HG03064 (cell line): Measurements from ENCODE around the gene UBE2E1.
"Not testable (repeated sequence)": the region's sequence is repeated elsewhere in the genome, so short reads cannot be mapped to it uniquely, and the experiment has no call there.

ENCODE experiments used
- ATAC-seq: cut with Tn5 transposase; IDR thresholded peaks from one replicate; pipeline ENCODE4 v1.9.1; 2021; ENCODE audit warnings: low read depth; ENCODE audit not compliant: unreplicated experiment

UBE2E1 gene

GRCh38 chr3:23840521-23840920 is 34.8 kb downstream of the UBE2E1 start:
- ATAC-seq = no peak

- no peak for ATAC-seq
These were observed 38.1 kb downstream of the UBE2E1 start for GRCh38 chr3:23843869-23844268.

- ATAC-seq = no peak
These were observed 39.8 kb downstream of the UBE2E1 start for GRCh38 chr3:23845326-23846216.

- not testable (repeated sequence) for ATAC-seq
These were observed 43.7 kb downstream of the UBE2E1 start for GRCh38 chr3:23849462-23849861.

- no peak for ATAC-seq
These were observed 50.5 kb downstream of the UBE2E1 start for GRCh38 chr3:23856286-23856685.

GRCh38 chr3:23859012-23859743 is 53.4 kb downstream of the UBE2E1 start:
- ATAC-seq = no peak

GRCh38 chr3:23859839-23860382 is 54.2 kb downstream of the UBE2E1 start:
- ATAC-seq = no peak

- ATAC-seq = no peak
These were observed 55.9 kb downstream of the UBE2E1 start for GRCh38 chr3:23861689-23862088.

- no peak for ATAC-seq
These were observed 57.3 kb downstream of the UBE2E1 start for GRCh38 chr3:23863060-23863459.

- no peak for ATAC-seq
These were observed 59.2 kb downstream of the UBE2E1 start for GRCh38 chr3:23864931-23865330.

- ATAC-seq = peak; percentile 84
These were observed 60.0 kb downstream of the UBE2E1 start for GRCh38 chr3:23865595-23866396.

GRCh38 chr3:23867400-23867799 is 61.6 kb downstream of the UBE2E1 start:
- no peak for ATAC-seq

GRCh38 chr3:23867838-23868237 is 62.1 kb downstream of the UBE2E1 start:
- ATAC-seq = no peak

GRCh38 chr3:23869977-23870662 is 64.4 kb downstream of the UBE2E1 start:
- ATAC-seq = no peak

- ATAC-seq = not testable (repeated sequence)
These were observed 64.9 kb downstream of the UBE2E1 start for GRCh38 chr3:23870663-23871043.

GRCh38 chr3:23871361-23871760 is 65.6 kb downstream of the UBE2E1 start:
- ATAC-seq = not testable (repeated sequence)

- no peak for ATAC-seq
These were observed 66.6 kb downstream of the UBE2E1 start for GRCh38 chr3:23872330-23872729.

- ATAC-seq = no peak
These were observed 68.2 kb downstream of the UBE2E1 start for GRCh38 chr3:23873941-23874340.

- no peak for ATAC-seq
These were observed 68.8 kb downstream of the UBE2E1 start for GRCh38 chr3:23874359-23875112.
